K562 (cell line): ENCODE data around the gene HOXC11.

Source experiments
- NR2C2 ChIP-seq, 2 experiments: fragments of 200-800 bp in 1 of 2; sonication (Bioruptor generic) in 1 of 2; sonication (generic) in 1 of 2; formaldehyde crosslinking in 1 of 2; IDR thresholded peaks; 2 replicates each; pipeline versions ENCODE4 v1.6.1 to v1.8.0; 2016 to 2022; ENCODE audit warnings: mild to moderate bottlenecking in 1 of 2, missing compliant biosample characterization in 1 of 2, missing genetic modification characterization in 1 of 2, missing genetic modification reagents in 1 of 2
- POLR2AphosphoS5 ChIP-seq: IDR thresholded peaks from 2 replicates; pipeline ENCODE4 v1.6.1; 2011; ENCODE audit warnings: mild to moderate bottlenecking, low read depth, low read length, moderate library complexity; ENCODE audit not compliant: control insufficient read depth, insufficient read depth
- TF ChIP-seq, protein P1 (sequence below), 3 experiments: fragments of 200-800 bp in 1 of 3; fragments of 250-450 bp in 1 of 3; fragments of 450-650 bp in 1 of 3; sonication (Bioruptor Pico) in 1 of 3; sonication (Bioruptor generic) in 1 of 3; formaldehyde crosslinking in 1 of 3; IDR thresholded peaks; 2 replicates each; pipeline versions ENCODE4 v1.6.1 to v1.8.0; 2016 to 2022; ENCODE audit warnings: mild to moderate bottlenecking in 2 of 3, missing genetic modification characterization in 2 of 3, missing compliant biosample characterization in 1 of 3, moderate library complexity in 1 of 3

DNA sequence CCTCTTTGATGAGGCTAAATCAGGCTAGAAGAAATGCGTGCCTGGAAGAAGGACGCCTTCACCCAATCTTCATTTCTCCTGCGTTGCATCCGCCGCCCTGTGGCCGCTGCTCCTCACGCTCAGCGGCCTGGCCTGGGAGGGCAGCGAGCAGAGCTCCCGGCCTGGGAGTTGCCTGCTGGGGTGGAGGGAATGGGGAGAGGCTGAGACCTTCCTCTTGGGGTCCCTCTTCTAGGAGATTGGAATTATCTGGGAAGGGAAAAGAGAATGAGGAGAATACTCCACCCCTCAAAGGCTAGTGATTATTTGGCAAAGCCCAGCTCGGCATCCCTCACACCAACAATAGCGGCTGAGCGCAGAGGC, 20.6 kb upstream of the HOXC11 start:
- no peak for TF ChIP-seq POLR2AphosphoS5
- TF ChIP-seq NR2C2 (CRISPR knock-in tag; IDR thresholded peaks at IDR 0.05): no peak
- TF ChIP-seq NR2C2 (tag; IDR thresholded peaks at IDR 0.05): no peak
- TF ChIP-seq, protein P1, sequence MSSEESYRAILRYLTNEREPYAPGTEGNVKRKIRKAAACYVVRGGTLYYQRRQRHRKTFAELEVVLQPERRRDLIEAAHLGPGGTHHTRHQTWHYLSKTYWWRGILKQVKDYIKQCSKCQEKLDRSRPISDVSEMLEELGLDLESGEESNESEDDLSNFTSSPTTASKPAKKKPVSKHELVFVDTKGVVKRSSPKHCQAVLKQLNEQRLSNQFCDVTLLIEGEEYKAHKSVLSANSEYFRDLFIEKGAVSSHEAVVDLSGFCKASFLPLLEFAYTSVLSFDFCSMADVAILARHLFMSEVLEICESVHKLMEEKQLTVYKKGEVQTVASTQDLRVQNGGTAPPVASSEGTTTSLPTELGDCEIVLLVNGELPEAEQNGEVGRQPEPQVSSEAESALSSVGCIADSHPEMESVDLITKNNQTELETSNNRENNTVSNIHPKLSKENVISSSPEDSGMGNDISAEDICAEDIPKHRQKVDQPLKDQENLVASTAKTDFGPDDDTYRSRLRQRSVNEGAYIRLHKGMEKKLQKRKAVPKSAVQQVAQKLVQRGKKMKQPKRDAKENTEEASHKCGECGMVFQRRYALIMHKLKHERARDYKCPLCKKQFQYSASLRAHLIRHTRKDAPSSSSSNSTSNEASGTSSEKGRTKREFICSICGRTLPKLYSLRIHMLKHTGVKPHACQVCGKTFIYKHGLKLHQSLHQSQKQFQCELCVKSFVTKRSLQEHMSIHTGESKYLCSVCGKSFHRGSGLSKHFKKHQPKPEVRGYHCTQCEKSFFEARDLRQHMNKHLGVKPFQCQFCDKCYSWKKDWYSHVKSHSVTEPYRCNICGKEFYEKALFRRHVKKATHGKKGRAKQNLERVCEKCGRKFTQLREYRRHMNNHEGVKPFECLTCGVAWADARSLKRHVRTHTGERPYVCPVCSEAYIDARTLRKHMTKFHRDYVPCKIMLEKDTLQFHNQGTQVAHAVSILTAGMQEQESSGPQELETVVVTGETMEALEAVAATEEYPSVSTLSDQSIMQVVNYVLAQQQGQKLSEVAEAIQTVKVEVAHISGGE (CRISPR knock-in tag; IDR thresholded peaks at IDR 0.05): no peak
